Mesodermal cell (in vitro differentiated cells): ENCODE data around the gene SEMA3C.

Experiments
- H3K27ac ChIP-seq: 2 replicates; pipeline ENCODE4 v1.7.0; 2013; ENCODE audit warnings: mild to moderate bottlenecking, low read depth, low read length, moderate library complexity; ENCODE audit not compliant: severe bottlenecking
- H3K36me3 ChIP-seq: 2 replicates; pipeline ENCODE4 v1.7.1; 2013; ENCODE audit warnings: mild to moderate bottlenecking, low read length, moderate library complexity; ENCODE audit not compliant: control insufficient read depth, insufficient read depth
- H3K4me1 ChIP-seq: one replicate; pipeline ENCODE4 v1.7.1; 2013; ENCODE audit warnings: mild to moderate bottlenecking, low read length; ENCODE audit not compliant: insufficient read depth, control insufficient read depth, poor library complexity, severe bottlenecking
- H3K4me3 ChIP-seq: 2 replicates; pipeline ENCODE4 v1.7.0; 2013; ENCODE audit warnings: low read length, control low read depth, mild to moderate bottlenecking; ENCODE audit not compliant: insufficient read depth, poor library complexity, severe bottlenecking; ENCODE audit errors: extremely low read depth
- H3K9me3 ChIP-seq: 2 replicates; pipeline ENCODE4 v1.7.1; 2013; ENCODE audit warnings: mild to moderate bottlenecking, low read length, moderate library complexity; ENCODE audit not compliant: control insufficient read depth
- WGBS, 2 experiments: methylation state at CpG; one replicate each; pipeline ENCODE4 v1.1.5; 2013; ENCODE audit warnings: missing lambda C conversion rate in 2 of 2; ENCODE audit not compliant: insufficient coverage in 2 of 2; 5-methylcytosine and 5-hydroxymethylcytosine counted together

The SEMA3C gene

DNA sequence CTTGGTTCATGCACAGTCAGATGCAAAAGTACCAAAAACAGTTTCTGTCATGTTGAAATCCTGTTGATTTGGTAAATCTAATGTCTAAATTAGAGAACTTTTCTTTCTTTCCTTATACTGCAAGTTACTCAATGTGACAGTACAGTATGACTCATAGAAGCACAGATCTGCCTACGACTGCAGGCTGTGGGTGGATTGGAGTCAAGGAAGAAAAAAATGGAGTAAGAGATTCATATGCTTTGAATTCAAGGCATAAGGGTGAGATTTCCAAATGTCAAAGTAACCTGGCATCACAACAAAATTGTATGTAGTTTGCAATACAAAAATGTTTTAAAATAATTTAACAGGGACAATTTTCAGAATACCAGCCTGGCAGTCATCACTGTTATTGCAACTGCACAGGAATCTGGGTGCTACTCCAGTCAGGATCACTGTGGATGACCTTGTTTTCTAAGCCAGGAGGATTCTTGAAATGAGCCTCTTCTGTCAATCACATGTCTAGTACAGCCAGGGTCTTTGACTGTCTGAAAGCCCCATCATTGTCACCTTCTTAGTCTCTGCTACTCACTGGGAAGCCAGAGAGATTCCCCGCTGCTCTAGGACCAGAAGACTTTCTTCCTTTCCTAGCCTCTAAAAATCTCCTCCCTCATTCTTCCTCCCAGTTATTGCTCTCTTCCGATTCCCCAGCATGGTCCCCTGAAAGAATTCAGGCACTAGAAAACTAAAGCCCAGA is 196.8 kb downstream of the SEMA3C start:
- 29 to 42% methylated on average over 2 to 3 of the region's 3 CpGs for WGBS, 2 experiments
- no peaks in the 10 kb centered on the region for H3K9me3 ChIP-seq
- no peaks in the 10 kb centered on the region for H3K36me3 ChIP-seq
- H3K4me3 ChIP-seq, result no peak overlapping the region
- peak overlapping the region; percentile 98 for H3K27ac ChIP-seq
- H3K4me1 ChIP-seq, result peaks cover 32% of the 10 kb centered on the region

DNA sequence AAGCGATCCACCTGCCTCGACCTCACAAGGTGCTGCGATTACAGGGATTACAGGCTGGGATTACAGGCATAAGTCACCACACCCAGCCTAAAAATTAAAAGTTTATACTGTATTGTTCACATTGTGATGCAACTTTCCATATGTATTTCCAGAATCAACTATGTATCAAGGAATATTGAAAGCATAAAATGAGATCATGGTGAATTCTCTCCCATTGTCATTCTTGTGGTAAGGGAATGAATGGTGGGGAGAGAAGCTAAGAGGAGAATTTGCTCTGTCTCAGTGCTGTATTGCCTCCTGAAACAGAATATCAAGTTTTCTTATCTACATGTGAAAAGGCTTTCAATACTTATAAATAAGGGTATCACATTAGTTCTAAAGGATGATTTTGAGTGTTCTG is 198.7 kb downstream of the SEMA3C start:
- no peak overlapping the region for H3K27ac ChIP-seq
- peaks cover 31% of the 10 kb centered on the region for H3K4me1 ChIP-seq
- no peaks in the 10 kb centered on the region for H3K36me3 ChIP-seq
- WGBS, 2 experiments, result 92% methylated on average over 2 of the region's 3 CpGs; no CpG with 5 or more reads in 1 of the 2 experiments
- no peaks in the 10 kb centered on the region for H3K9me3 ChIP-seq
- H3K4me3 ChIP-seq, result no peak overlapping the region

GRCh38 chr7:80719261-80719660 is 199.6 kb downstream of the SEMA3C start:
- WGBS, 2 experiments, result no CpG with 5 or more reads among the region's 3 CpGs
- H3K4me3 ChIP-seq, result no peak overlapping the region
- H3K27ac ChIP-seq, result no peak overlapping the region

GRCh38 chr7:80711531-80711930 is 207.3 kb downstream of the SEMA3C start:
- H3K4me3 ChIP-seq, result no peak overlapping the region
- WGBS, 2 experiments, result 75 to 82% methylated on average over 1 to 2 of the region's 2 CpGs
- no peaks in the 10 kb centered on the region for H3K36me3 ChIP-seq
- no peak overlapping the region for H3K27ac ChIP-seq
- H3K4me1 ChIP-seq, result no peaks in the 10 kb centered on the region
- no peaks in the 10 kb centered on the region for H3K9me3 ChIP-seq

More at GRCh38 chr7:80719261-80719660, 199.6 kb downstream of the SEMA3C start:
- H3K36me3 ChIP-seq, result no peaks in the 10 kb centered on the region
- no peaks in the 10 kb centered on the region for H3K9me3 ChIP-seq
- H3K4me1 ChIP-seq, result peaks cover 23% of the 10 kb centered on the region

- 71 to 76% methylated on average over 1 to 2 of the region's 2 CpGs for WGBS, 2 experiments
- H3K36me3 ChIP-seq, result no peaks in the 10 kb centered on the region
- no peaks in the 10 kb centered on the region for H3K9me3 ChIP-seq
- H3K4me1 ChIP-seq, result no peaks in the 10 kb centered on the region
- no peak overlapping the region for H3K4me3 ChIP-seq
- no peak overlapping the region for H3K27ac ChIP-seq
These were observed 210.7 kb downstream of the SEMA3C start for GRCh38 chr7:80708123-80708522.

DNA sequence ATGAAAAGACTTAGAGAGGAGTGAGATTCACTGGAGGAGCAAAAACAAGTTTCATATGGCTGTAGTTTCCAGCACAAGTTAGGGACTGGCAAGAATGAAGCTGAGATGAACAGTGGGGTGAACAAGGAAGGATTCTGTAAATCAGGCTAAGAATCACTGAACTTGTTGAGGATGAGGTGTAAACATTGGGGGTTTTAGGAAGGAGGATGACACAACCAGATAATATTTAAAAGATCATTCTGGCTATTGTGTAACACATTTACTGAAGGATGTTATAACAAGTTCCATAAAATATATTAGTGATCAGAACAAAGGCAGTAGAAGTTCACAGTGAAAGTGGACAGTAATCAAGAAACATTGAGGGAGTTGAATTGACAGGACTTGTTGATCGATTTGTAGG is 211.5 kb downstream of the SEMA3C start:
- H3K27ac ChIP-seq, result no peak overlapping the region
- 100% methylated on average over 1 of the region's 1 CpG for WGBS, 2 experiments
- H3K9me3 ChIP-seq, result no peaks in the 10 kb centered on the region
- no peaks in the 10 kb centered on the region for H3K36me3 ChIP-seq
- H3K4me3 ChIP-seq, result no peak overlapping the region
- no peaks in the 10 kb centered on the region for H3K4me1 ChIP-seq

DNA sequence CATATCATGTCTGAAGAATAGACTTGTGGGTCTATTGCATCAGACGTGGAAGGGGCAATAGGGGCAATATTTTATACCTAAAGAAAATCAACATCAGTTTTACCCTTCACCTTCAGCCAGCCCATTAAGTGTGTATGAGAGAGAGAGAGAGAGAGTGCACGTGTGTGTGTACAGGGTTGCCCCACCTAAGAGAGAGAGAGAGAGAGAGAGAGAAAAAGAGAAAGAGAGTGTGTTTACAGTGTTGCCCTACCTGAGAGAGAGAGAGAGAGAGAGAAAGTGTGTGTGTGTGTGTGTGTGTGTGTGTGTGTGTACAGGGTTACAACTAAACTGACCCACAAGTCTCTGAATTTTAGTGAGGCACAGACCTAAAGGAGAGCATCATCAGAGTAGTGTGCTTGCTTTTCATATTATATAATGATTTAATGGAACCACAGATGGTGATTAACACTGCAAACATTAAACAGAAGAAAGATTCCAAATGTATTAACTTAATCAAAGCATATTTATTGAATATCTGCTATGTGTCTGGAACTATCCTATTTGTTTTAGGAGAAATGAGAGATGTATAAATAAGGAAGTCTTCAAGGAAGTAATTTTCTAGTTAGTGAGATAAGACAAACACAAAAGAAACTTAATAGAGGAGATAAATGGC is 213.6 kb downstream of the SEMA3C start:
- WGBS, 2 experiments, result 80 to 100% methylated on average over 1 of the region's 2 CpGs
- no peaks in the 10 kb centered on the region for H3K36me3 ChIP-seq
- H3K4me3 ChIP-seq, result no peak overlapping the region
- no peaks in the 10 kb centered on the region for H3K4me1 ChIP-seq
- no peaks in the 10 kb centered on the region for H3K9me3 ChIP-seq
- no peak overlapping the region for H3K27ac ChIP-seq

DNA sequence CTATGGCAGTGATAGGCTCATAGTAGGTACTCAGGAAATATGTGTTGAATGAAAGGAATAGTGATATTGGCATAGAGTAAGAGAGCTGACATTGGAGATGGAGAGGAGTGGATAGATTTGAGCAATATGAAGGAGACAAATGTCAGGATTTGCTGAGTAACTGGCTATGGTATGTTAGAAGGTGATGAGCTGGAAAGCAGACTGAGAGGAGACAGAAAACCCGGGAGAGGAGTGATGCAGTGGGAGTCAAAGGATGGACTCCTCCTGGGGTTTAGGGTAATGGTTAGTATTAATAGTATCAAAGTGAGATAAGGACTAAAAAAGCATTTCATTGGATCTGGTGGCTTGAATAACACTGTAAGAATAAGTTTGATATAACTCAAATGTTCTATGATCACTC is 215.6 kb downstream of the SEMA3C start:
- WGBS, 2 experiments, result 90 to 100% methylated on average over 1 of the region's 1 CpG
- H3K4me1 ChIP-seq, result no peaks in the 10 kb centered on the region
- H3K9me3 ChIP-seq, result no peaks in the 10 kb centered on the region
- no peaks in the 10 kb centered on the region for H3K36me3 ChIP-seq
- no peak overlapping the region for H3K4me3 ChIP-seq
- H3K27ac ChIP-seq, result no peak overlapping the region

DNA sequence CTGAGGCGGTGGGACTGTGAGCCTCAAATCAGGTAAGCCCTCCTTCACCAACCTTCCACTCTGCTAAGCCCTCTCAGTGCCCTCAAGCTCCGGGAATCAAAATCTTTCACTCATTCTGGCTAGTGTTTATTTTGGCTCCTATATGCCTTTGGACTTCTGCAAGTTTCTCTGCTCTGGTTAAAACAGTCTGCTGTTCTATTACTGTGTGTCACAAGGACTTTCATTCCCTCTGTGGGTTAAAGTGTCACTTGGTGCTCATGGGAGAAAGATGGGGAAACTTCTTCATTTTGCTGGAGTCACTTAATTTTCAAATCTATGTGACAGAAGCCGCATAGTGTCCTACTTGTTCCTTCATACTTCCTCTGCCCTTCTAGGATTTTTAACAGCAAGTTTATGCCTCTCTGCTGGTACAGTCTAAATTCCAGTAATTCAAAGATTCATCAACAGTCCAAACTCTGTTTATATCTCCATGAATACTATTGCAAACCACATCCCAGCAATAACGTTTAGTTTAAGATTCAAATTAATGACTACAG is 219.1 kb downstream of the SEMA3C start:
- no peak overlapping the region for H3K27ac ChIP-seq
- H3K4me1 ChIP-seq, result no peaks in the 10 kb centered on the region
- 82 to 89% methylated on average over 3 to 4 of the region's 4 CpGs for whole genome bisulfite sequencing, 2 experiments
- H3K9me3 ChIP-seq, result no peaks in the 10 kb centered on the region
- no peaks in the 10 kb centered on the region for H3K36me3 ChIP-seq
- H3K4me3 ChIP-seq, result no peak overlapping the region

GRCh38 chr7:80699045-80699638 is 219.7 kb downstream of the SEMA3C start:
- H3K36me3 ChIP-seq, result no peaks in the 10 kb centered on the region
- no peak overlapping the region for H3K4me3 ChIP-seq
- no peaks in the 10 kb centered on the region for H3K9me3 ChIP-seq
- 0 to 50% methylated on average over 2 of the region's 5 CpGs for WGBS, 2 experiments
- no peak overlapping the region for H3K27ac ChIP-seq
- H3K4me1 ChIP-seq, result no peaks in the 10 kb centered on the region
